HG03558 (cell line): Measurements from ENCODE around the gene KCTD16.
A peak's percentile ranks its signal among the peaks of the same experiment; 100 is the strongest.

Experiments
- ATAC-seq: cut with Tn5 transposase; IDR thresholded peaks from one replicate; pipeline ENCODE4 v1.9.1; 2021; ENCODE audit warnings: moderate number of reproducible peaks; ENCODE audit not compliant: unreplicated experiment; ENCODE audit errors: extremely low read depth

The KCTD16 gene

GRCh38 chr5:144378681-144379080 is 208.0 kb downstream of the KCTD16 start:
- ATAC-seq: no peak

- ATAC-seq: no peak
These were observed 214.9 kb downstream of the KCTD16 start for GRCh38 chr5:144385597-144385996.

DNA sequence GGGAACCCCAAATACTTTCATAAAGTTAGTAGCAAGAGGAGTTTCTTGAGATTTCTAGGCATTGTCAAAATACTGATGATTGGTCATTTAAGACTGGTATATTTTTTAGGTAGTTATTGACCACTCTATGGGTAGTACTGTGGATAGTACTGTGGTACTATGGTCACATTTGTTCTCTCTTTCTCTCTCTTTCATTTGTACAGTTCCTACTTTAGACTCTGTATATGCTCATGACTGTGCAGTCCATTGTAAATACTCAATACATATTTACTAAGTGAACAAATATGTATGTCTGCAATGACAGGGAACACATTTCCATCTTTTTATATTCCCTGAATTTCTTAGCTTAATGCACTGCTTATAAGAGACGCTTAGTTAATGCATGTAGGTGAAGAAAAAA is 215.6 kb downstream of the KCTD16 start:
- ATAC-seq: no peak

- no peak for ATAC-seq
These were observed 219.5 kb downstream of the KCTD16 start for GRCh38 chr5:144390133-144390532.

- no peak for ATAC-seq
These were observed 220.4 kb downstream of the KCTD16 start for GRCh38 chr5:144391044-144391443.

DNA sequence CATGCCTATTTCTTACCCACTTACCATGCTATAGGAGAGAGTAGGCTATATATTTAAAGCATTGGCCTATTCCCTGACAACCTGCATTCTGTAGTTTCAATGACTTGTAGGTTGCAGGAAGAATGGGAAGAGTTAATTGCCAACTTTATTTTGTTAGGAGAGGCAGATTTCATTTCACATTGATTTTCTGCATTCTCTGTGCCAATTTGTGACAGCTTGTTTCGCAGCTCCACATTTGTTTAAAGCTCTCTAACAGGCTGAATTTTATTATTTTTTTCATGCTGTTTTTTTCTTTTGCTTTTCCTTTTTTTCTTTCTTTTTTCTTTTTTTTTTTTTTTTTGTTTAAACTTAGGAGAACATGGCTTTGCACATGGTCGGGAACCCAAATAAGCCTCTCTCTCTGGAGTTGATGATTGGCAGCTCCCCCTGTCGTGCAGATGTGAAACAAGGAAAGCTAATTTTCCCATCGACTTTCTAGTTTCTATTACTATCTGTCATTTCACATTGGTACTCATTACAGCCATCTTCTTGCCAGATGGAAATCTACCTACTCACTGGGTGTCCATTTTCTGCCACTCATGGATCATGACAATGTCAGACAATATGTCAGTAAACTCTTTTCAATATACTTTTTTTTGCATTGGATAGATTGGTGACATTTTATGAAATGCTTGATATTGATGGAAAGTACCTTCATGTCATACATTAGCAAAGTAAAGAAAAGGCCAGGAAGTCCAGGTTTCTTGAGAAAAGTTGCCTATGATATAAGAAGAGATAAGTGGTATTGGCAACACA is 223.2 kb downstream of the KCTD16 start:
- no peak for ATAC-seq

DNA sequence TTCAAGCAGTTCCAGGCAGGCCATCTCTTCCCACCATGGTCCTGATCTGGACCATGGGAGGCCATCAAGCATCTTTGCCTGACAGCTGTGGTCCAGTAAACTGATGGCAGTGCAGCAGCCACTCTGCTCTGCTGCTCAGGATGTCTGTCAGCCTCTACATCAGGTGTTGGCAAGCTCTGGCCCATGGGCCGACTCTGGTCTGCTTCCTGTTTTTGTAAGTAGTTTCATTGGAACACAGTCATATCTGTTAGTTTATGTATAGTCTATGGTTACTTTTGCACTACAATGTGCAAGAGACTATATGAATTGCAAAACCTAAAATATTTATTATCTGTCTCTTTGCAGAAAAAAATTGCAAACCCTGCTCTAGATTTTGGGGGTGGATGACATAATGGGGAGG is 225.0 kb downstream of the KCTD16 start:
- ATAC-seq: peak; percentile 69

DNA sequence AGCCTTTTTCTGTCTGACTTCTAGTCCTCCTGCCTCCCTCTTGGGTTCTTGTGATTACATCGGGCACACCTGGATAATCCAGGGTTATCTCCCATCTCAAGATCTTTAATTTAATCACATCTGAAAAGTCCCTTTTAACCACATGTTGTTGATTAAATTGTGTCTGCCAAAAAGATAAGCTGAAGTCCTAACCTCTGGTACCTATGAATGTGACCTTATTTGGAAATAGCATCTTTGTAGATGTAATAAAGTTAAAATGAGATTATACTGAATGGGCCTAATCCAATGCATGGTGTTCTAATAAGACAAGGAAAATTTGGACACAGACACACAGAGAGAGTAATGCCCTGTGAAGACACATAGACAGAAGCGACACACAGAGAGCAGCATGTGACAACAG is 232.4 kb downstream of the KCTD16 start:
- ATAC-seq: no peak

DNA sequence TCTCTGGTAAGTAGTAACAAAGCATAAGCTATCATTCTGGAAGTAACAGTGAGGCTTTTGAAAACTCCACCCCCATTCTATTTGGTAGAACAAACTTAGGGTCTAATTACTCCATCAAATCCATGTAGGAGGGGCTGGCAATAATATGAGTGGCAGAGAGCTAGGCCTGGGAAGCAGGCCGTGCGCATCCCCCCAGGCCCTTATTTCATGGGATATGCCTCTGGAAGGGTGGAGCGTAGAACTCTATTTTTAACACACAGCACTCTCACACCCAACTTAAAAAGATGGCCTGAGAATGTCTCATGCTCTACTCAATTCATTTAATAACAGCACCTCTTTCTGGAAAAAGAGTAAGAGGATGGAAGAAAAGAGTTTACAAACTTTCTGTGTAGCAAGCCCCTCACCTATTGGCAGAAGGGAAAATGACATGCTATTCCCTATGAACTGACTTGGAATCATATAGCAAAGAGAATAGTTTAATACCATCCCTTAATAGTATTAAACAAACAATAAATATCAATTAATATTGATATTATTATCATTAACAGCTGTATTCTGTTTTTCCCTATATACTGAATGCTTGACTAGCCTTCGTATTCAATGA is 233.2 kb downstream of the KCTD16 start:
- no peak for ATAC-seq

- no peak for ATAC-seq
These were observed 234.0 kb downstream of the KCTD16 start for GRCh38 chr5:144404672-144405071.

DNA sequence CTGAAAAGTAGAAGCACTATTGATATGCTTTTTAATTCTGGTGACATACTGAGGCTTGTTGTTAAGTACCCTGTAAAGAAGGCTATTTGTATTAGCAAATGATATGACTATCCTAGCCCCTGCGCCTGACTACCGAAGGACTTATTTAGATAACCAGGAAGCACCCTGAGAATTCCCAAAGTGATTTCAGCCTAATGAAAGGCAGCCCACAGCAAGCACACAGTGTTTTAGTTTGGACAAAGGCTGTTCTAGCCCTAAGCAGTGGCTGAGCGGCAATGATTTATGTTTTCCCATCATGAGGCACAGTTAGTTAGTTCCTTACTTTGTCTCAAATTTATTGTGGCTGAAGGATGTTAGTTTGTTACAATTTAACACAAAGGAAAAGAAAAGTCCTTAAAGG is 235.3 kb downstream of the KCTD16 start:
- ATAC-seq: no peak

DNA sequence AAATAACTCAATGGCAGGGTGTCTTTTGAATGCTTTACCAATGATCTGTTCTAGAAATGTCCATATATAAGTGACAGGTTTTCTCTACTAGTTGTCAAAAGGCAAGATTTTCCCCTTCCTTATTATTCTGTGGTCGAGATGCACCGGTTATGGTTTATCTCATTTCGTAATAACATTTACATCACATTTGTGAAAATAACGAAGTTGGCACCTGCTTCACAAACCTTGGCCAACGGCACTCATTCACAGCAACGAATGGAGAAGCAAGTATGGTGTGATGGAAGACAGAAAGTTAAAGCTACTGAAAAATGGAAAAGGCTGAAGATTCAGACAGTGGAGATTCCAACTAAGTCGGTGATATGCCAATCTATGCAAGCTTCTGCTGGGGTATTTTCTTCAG is 235.8 kb downstream of the KCTD16 start:
- ATAC-seq: no peak

- no peak for ATAC-seq
These were observed 243.7 kb downstream of the KCTD16 start for GRCh38 chr5:144414202-144415029.

DNA sequence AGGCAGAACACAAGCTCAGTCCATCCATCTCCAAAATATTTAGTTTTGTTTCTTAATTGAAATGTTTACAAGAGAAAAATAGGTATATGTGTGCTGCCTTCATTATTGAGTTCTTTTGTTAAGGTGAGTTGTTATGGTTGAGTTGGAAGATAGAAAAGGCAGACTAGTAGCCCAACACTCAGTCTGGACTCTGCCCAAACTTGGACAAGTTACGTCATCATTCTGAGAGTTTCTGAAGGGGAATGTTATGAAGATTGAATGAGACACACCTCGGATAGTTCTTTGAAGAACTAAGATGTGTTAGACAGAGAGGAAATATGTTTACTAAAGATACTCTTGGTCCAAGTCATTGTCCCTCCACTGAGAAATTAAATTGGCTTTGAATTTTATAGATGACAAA is 245.5 kb downstream of the KCTD16 start:
- ATAC-seq: no peak

- ATAC-seq: no peak
These were observed 248.0 kb downstream of the KCTD16 start for GRCh38 chr5:144418719-144419118.

GRCh38 chr5:144421411-144421810 is 250.7 kb downstream of the KCTD16 start:
- ATAC-seq: no peak

DNA sequence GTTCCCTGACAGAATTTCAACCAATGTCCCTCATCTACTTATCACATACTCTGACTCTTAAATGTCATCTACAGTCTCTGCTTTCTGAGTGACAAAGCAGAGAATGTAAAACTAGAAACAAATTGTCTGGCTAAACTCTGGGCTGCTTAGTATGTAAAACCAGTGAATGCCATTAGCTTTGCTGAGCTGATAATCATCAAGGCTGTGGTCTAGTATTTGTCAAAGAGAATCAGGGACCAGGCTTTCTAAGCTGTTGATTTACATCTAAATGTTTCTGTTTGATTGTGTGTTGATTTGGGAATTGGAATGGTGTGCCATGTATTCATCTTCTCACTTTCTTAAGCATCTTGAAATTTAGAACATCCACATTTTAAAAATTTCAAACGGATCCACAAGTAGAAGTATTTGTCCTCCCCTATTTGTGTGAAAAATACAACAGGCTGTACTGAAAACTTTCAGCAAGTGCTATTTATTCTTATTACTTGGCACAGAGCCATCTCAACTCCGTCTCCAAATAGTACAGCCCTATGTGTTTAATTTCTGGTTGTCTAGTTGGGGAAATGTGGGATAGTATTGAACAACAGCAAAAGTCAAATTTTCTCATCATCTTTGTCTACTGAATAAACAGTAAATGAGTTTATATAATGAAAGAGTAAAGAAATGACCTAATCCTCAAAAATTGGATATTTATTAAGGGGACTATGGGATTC is 251.5 kb downstream of the KCTD16 start:
- ATAC-seq: no peak

- ATAC-seq: no peak
These were observed 257.2 kb downstream of the KCTD16 start for GRCh38 chr5:144427866-144428265.

DNA sequence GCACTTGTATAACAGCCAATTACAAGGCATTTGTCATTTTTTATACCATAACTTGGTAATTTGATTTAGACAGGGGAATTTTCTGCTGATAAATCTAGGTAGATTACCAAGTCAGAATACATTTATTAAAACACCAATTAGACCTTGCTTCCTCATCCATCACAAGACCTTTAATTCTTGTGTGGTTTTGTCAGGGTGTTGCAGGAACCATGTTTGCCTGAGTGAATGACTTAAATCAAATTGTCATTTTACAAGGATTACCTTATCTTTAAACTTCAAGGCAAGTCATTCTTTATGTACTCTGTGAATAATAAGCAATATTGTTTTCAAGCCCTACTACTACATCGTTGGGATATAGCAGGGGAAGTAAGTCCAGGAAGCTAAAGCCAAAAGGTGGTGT is 257.7 kb downstream of the KCTD16 start:
- ATAC-seq: no peak

GRCh38 chr5:144429405-144429804 is 258.7 kb downstream of the KCTD16 start:
- ATAC-seq: no peak

GRCh38 chr5:144429905-144430304 is 259.2 kb downstream of the KCTD16 start:
- no peak for ATAC-seq
